ENCODE data around the gene FKBP11. TPM values are rescaled to one million over a fixed set of nuclear protein-coding genes. Genes with fewer than 3 reads are reported as not detected.
"Not testable (repeated sequence)": the region's sequence is repeated elsewhere in the genome, so short reads cannot be mapped to it uniquely, and the experiment has no call there.

Gene FKBP11
- total RNA-seq, 2 experiments from 2014 or later: 48.7 to 52.6 TPM

GRCh38 chr12:48933664-48934311 is 8.5 kb upstream of the FKBP11 start:
- Mint-ChIP-seq H3K4me3 (no peak overlapping the region), H3K36me3 (ENCODE audit: low read depth) (peaks cover 37% of the 10 kb centered on the region), H3K4me1 (ENCODE audit: low read depth) (peaks cover 26% of the 10 kb centered on the region), H3K27me3 (ENCODE audit: low read depth) (no peaks in the 10 kb centered on the region), H3K9me3 (ENCODE audit: insufficient read depth) (no peaks in the 10 kb centered on the region), H3K27ac (peak overlapping the region; percentile 86)
- ATAC-seq (peak; percentile 81), DNase-seq (peak; percentile 55)
- CTCF ChIA-PET: interaction anchor here (1.0 to 11.3 kb wide), 8 partner anchors 8 to 81 kb away, joined by 4 to 106 read pairs (median 7); partner anchors contain the start of genes DDX23, FKBP11, RND1 and WNT1
- POLR2A ChIA-PET: interaction anchor here (0.7 to 1.9 kb wide), 4 partner anchors 8 to 82 kb away, joined by 3 to 6 read pairs (median 4); partner anchors contain the start of genes DDX23 and FKBP11

DNA sequence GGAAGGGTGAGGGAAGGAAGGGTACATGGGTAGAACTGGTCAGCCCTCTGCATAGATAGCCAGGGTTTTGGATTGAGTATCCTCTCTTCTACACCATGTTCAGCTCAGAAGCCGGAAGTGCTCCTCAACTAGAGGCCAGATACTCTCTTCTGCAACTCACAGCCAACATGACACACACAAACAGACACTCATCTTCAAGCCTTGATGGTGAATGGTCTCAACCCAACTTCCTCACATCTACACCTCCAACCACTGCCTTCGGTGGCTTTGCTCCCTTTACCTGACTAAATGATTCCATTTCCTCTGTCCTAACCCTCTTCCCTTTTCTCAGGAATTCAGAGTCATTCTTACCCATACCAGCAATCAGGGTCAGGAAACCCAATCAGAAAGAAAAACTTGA is 7.6 kb upstream of the FKBP11 start:
- peaks cover 26% of the 10 kb centered on the region for H3K4me1 Mint-ChIP-seq (ENCODE audit: low read depth)
- peak overlapping the region; percentile 74 for H3K27ac Mint-ChIP-seq
- DNase-seq (no peak), ATAC-seq (no peak)
- CTCF ChIA-PET: interaction anchor here (0.7 to 11.3 kb wide), 6 partner anchors 18 to 81 kb away, joined by 3 to 106 read pairs (median 4); partner anchors contain the start of genes DDX23 and WNT1
- H3K27me3 Mint-ChIP-seq (ENCODE audit: low read depth): no peaks in the 10 kb centered on the region
- H3K9me3 Mint-ChIP-seq (ENCODE audit: insufficient read depth): no peaks in the 10 kb centered on the region
- POLR2A ChIA-PET: interaction anchor here (0.7 to 1.9 kb wide), 3 partner anchors 15 to 81 kb away, joined by 3 to 6 read pairs (median 4); partner anchors contain the start of gene DDX23
- peaks cover 34% of the 10 kb centered on the region for H3K36me3 Mint-ChIP-seq (ENCODE audit: low read depth)
- H3K4me3 Mint-ChIP-seq: no peak overlapping the region

DNA sequence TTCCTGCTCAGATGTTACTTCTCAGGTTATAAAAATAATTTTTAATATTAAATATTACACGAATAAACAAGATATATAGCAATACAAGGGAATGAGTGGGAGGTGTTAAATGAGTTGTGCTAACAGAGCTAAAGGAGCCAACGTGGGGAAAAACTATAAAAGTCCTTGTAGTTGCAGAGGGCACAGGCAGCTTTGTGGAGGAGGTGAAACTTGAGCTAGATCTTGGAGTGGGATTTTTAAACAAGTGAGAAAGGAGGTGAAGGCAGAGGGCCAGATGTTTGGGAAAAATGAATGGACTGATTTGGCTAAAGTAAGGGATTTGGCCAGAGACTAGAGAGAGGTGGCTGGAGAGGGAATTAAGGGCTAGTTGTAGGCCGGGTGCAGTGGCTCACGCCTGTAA is 5.2 kb upstream of the FKBP11 start:
- Mint-ChIP-seq H3K27ac (no peak overlapping the region), H3K4me3 (no peak overlapping the region), H3K27me3 (ENCODE audit: low read depth) (no peaks in the 10 kb centered on the region), H3K36me3 (ENCODE audit: low read depth) (peaks cover 27% of the 10 kb centered on the region), H3K4me1 (ENCODE audit: low read depth) (peaks cover 32% of the 10 kb centered on the region), H3K9me3 (ENCODE audit: insufficient read depth) (no peaks in the 10 kb centered on the region)
- ATAC-seq (no peak), DNase-seq (no peak)
- CTCF ChIA-PET: interaction anchor here (1.5 to 11.3 kb wide), 2 partner anchors 26 to 78 kb away, joined by 6 to 106 read pairs; partner anchors contain the start of gene DDX23
- POLR2A ChIA-PET: no interaction called here

GRCh38 chr12:48929551-48929950 is 4.3 kb upstream of the FKBP11 start:
- H3K4me3 Mint-ChIP-seq: no peak overlapping the region
- peaks cover 32% of the 10 kb centered on the region for H3K4me1 Mint-ChIP-seq (ENCODE audit: low read depth)
- ChIA-PET POLR2A (interaction anchor here (0.7 to 1.2 kb wide), 2 partner anchors 18 to 27 kb away, joined by 3 to 4 read pairs; partner anchors contain the start of gene ARF3), CTCF (interaction anchor here (1.0 to 11.3 kb wide), 4 partner anchors 23 to 77 kb away, joined by 3 to 106 read pairs (median 6); partner anchors contain the start of gene DDX23)
- no peak for ATAC-seq
- no peaks in the 10 kb centered on the region for H3K9me3 Mint-ChIP-seq (ENCODE audit: insufficient read depth)
- peaks cover 27% of the 10 kb centered on the region for H3K36me3 Mint-ChIP-seq (ENCODE audit: low read depth)
- H3K27ac Mint-ChIP-seq: no peak overlapping the region
- no peak for DNase-seq
- H3K27me3 Mint-ChIP-seq (ENCODE audit: low read depth): no peaks in the 10 kb centered on the region

DNA sequence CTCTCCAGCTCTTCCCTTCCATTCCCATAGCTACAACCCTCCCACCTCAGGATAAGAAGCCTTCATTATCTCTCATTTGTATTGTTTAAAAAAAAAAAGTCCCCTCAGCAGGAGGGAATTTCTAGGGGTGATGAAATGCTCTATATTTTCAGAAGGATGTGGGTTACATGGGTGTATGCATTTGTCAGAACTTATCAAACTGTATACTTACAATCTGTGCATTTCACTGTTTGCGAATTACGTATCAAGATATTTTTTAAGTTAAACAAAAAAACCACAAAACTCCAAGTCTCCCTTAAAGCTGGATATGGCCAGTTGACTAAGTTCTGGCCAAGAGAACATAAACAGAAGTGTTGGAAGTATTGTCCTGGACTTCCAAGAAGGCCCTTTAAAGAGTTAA is 2.0 kb upstream of the FKBP11 start:
- no peak for DNase-seq
- ChIA-PET CTCF (interaction anchor here (0.8 to 8.5 kb wide), 5 partner anchors 8 to 74 kb away, joined by 3 to 77 read pairs (median 4); a partner anchor contains a TSS), POLR2A (interaction anchor here (0.7 to 1.3 kb wide), 3 partner anchors 9 to 75 kb away, joined by 3 to 4 read pairs (median 3); partner anchors contain the start of gene DDX23)
- Mint-ChIP-seq H3K9me3 (ENCODE audit: insufficient read depth) (no peaks in the 10 kb centered on the region), H3K36me3 (ENCODE audit: low read depth) (peaks cover 36% of the 10 kb centered on the region), H3K4me3 (no peak overlapping the region), H3K4me1 (ENCODE audit: low read depth) (peaks cover 22% of the 10 kb centered on the region), H3K27ac (peak overlapping the region; percentile 16), H3K27me3 (ENCODE audit: low read depth) (no peaks in the 10 kb centered on the region)
- no peak for ATAC-seq

- H3K9me3 Mint-ChIP-seq (ENCODE audit: insufficient read depth): no peaks in the 10 kb centered on the region
- peaks cover 21% of the 10 kb centered on the region for H3K4me1 Mint-ChIP-seq (ENCODE audit: low read depth)
- H3K4me3 Mint-ChIP-seq: peak overlapping the region; percentile 93
- ChIA-PET CTCF (interaction anchor here (0.6 to 8.5 kb wide), 23 partner anchors 11 to 124 kb away, joined by 3 to 77 read pairs (median 4); partner anchors contain the start of genes ARF3, DDX23 and WNT1), POLR2A (interaction anchor here (0.6 to 1.6 kb wide), 11 partner anchors 11 to 76 kb away, joined by 3 to 12 read pairs (median 4); partner anchors contain the start of genes DDX23, RND1, WNT1 and WNT10B)
- H3K27me3 Mint-ChIP-seq (ENCODE audit: low read depth): no peaks in the 10 kb centered on the region
- H3K27ac Mint-ChIP-seq: peak overlapping the region; percentile 95
- DNase-seq: peak; percentile 85
- ATAC-seq: peak; percentile 87
- peaks cover 36% of the 10 kb centered on the region for H3K36me3 Mint-ChIP-seq (ENCODE audit: low read depth)
These were observed 532 bp downstream of the FKBP11 start for GRCh38 chr12:48924617-48925303.

DNA sequence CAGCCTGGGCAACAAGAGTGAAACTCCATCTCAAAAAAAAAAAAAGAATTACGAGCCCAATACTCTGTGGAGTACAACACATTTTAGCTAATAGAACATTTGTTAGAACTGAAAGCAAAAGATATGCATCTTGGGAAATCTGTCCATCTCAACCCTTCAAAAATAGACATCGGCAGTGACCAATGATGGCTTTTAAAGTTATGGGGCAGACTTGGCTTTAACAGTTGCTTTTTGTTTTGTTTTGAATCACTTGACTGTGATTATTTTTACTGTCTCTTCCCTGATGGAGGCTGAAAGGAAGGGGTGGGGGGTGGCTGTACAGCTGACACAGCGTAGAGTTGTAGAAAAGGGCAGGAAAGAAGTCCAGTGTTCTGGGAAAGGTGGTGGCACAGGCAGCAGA is 2.2 kb downstream of the FKBP11 start:
- Mint-ChIP-seq H3K27ac (no peak overlapping the region), H3K9me3 (ENCODE audit: insufficient read depth) (no peaks in the 10 kb centered on the region), H3K27me3 (ENCODE audit: low read depth) (no peaks in the 10 kb centered on the region), H3K36me3 (ENCODE audit: low read depth) (peaks cover 31% of the 10 kb centered on the region), H3K4me3 (no peak overlapping the region), H3K4me1 (ENCODE audit: low read depth) (peaks cover 28% of the 10 kb centered on the region)
- DNase-seq: no peak
- ATAC-seq: no peak
- CTCF ChIA-PET: interaction anchor here (1.0 to 8.5 kb wide), 11 partner anchors 10 to 126 kb away, joined by 3 to 77 read pairs (median 21); partner anchors contain the start of genes ARF3, DDX23 and WNT1
- POLR2A ChIA-PET: interaction anchor here (1.0 to 1.1 kb wide), 2 partner anchors 23 to 147 kb away, joined by 3 to 4 read pairs; partner anchors contain the start of gene RHEBL1

DNA sequence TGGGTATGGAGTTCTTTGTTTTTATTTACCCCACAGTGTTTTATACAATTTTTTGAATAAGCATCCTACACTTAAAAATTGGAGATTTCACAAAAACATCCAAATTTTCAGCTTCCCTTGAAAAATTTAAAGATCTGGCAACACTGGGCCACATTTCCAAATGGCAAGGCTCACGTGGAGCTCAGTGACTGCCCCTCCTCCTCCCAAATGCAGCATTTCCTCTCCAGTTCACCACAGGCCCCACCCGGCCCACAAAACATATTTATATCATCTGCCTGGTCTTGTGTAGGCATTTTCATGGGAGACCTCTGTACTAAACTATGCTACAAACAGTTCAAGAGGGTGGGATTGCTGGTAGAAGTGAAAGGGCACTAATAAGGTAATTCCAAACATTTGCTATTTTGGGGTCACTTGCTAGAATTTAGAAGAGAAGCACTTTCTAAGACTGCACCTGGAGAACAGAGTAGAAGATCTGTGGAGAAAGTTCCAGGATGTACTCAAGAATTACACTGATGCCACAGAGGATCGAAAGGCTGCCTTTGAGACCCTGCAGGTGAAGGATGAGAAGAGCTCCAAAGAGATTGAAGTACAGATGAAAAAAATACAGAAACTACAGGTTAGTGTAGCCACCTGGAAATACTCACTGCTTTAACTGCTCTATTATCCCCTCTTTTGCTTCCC is 7.3 kb downstream of the FKBP11 start:
- peak; percentile 83 for ATAC-seq
- Mint-ChIP-seq H3K27ac (peak overlapping the region; percentile 88), H3K4me1 (ENCODE audit: low read depth) (peaks cover 19% of the 10 kb centered on the region), H3K4me3 (peak overlapping the region; percentile 75), H3K27me3 (ENCODE audit: low read depth) (no peaks in the 10 kb centered on the region), H3K36me3 (ENCODE audit: low read depth) (peaks cover 18% of the 10 kb centered on the region), H3K9me3 (ENCODE audit: insufficient read depth) (no peaks in the 10 kb centered on the region)
- CTCF ChIA-PET: interaction anchor here (0.7 to 2.1 kb wide), 5 partner anchors 14 to 65 kb away, joined by 3 to 19 read pairs (median 10); partner anchors contain the start of gene WNT1
- peak; percentile 68 for DNase-seq
- POLR2A ChIA-PET: interaction anchor here (0.6 to 1.4 kb wide), 5 partner anchors 9 to 66 kb away, joined by 3 to 8 read pairs (median 3); partner anchors contain the start of gene RND1

- H3K27me3 Mint-ChIP-seq (ENCODE audit: low read depth): peaks cover 9% of the 10 kb centered on the region
- no peak for DNase-seq
- H3K4me1 Mint-ChIP-seq (ENCODE audit: low read depth): no peaks in the 10 kb centered on the region
- POLR2A ChIA-PET: interaction anchor here (1.4 kb wide), 1 partner anchor 58 kb away, joined by 5 read pairs; the partner anchor contains the start of gene DDX23
- H3K4me3 Mint-ChIP-seq: no peak overlapping the region
- no peak overlapping the region for H3K27ac Mint-ChIP-seq
- CTCF ChIA-PET: interaction anchor here (1.0 to 2.6 kb wide), 5 partner anchors 14 to 78 kb away, joined by 3 to 12 read pairs (median 6); partner anchors contain the start of gene FKBP11
- no peaks in the 10 kb centered on the region for H3K36me3 Mint-ChIP-seq (ENCODE audit: low read depth)
- no peak for ATAC-seq
- no peaks in the 10 kb centered on the region for H3K9me3 Mint-ChIP-seq (ENCODE audit: insufficient read depth)
These were observed 15.1 kb downstream of the FKBP11 start for GRCh38 chr12:48910196-48910595.

DNA sequence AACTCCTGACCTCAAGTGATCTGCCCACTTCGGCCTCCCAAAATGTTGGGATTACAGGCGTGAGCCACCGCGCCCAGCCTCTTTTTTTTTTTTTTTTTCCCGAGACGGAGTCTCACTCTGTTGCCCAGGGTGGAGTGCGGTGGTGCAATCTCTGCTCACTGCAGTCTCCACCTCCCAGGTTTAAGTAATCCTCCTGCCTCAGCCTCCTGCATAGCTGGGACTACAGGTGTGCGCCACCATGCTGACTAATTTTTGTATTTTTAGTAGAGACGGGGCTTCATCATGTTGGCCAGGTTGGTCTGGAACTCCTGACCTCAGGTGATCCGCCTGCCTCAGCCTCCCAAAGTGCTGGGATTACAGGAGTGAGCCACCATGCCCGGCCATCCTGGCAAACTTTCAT is 15.6 kb downstream of the FKBP11 start:
- H3K4me1 Mint-ChIP-seq (ENCODE audit: low read depth); ATAC-seq; H3K4me3 Mint-ChIP-seq; H3K9me3 Mint-ChIP-seq (ENCODE audit: insufficient read depth); H3K27ac Mint-ChIP-seq; DNase-seq; POLR2A ChIA-PET; H3K36me3 Mint-ChIP-seq (ENCODE audit: low read depth); H3K27me3 Mint-ChIP-seq (ENCODE audit: low read depth): not testable (repeated sequence)
- CTCF ChIA-PET: interaction anchor here (1.0 to 2.6 kb wide), 3 partner anchors 19 to 60 kb away, joined by 3 to 12 read pairs (median 3); no protein-coding TSS in a partner anchor

Data from activated CD8-positive, alpha-beta T cell treated with anti-CD3 and anti-CD28 coated beads, Interleukin-2, amount 10 ng/mL, durations not matched to agents 7 days and 5 days (primary cell).